A549 (cell line): ENCODE data around the gene TMEM87B. TPM values are rescaled to one million over a fixed set of nuclear protein-coding genes. Genes with fewer than 3 reads are reported as not detected.
A peak's percentile ranks its signal among the peaks of the same experiment; 100 is the strongest.
"Not testable (repeated sequence)": the region's sequence is repeated elsewhere in the genome, so short reads cannot be mapped to it uniquely, and the experiment has no call there.

Experiments used
- ATAC-seq, 2 experiments: fragments of 200-7000 bp in 1 of 2; fragments of >200 bp in 1 of 2; cut with Nextera tagmentation in 1 of 2; cut with Tn5 transposase in 1 of 2; 3 replicates each; pipeline versions ENCODE4 v1.8.0 to v1.9.1; 2018 to 2020; ENCODE audit warnings: mild to moderate bottlenecking in 1 of 2, moderate library complexity in 1 of 2
- CTCF ChIA-PET: fragments of 300-600 bp; sonication (Branson Sonifier 250); formaldehyde crosslinking; extraction: SDS; loops from one replicate; lab custom pipeline; 2021; ENCODE audit warnings: antibody characterized with exemption, inconsistent platforms; lab: Yijun Ruan, JAX
- POLR2A ChIA-PET: fragments of 350-600 bp; formaldehyde crosslinking; extraction: SDS; loops from one replicate; lab custom pipeline; 2021; ENCODE audit warnings: antibody characterized with exemption, inconsistent platforms; lab: Yijun Ruan, JAX
- DNase-seq, 2 experiments: peaks; one replicate each; pipeline versions ENCODE4 v3.0.0 to v3.0.0-alpha.2; 2011 to 2016; ENCODE audit warnings: low read depth in 1 of 2, low spot score in 1 of 2
- FAIRE-seq: peaks from 2 replicates; lab custom pipeline; 2011; peaks lifted over from hg19 to GRCh38; lab: Jason Lieb, UNC
- H3K27ac ChIP-seq, 2 experiments: fragments of >200 bp; sonication (Bioruptor Twin); formaldehyde crosslinking; 3 replicates each; pipeline ENCODE4 v1.5.1; 2016 to 2017
- H3K4me1 ChIP-seq: fragments of >200 bp; sonication (Bioruptor Twin); formaldehyde crosslinking; 3 replicates; pipeline ENCODE4 v1.6.1; 2016
- H3K4me2 ChIP-seq: fragments of >200 bp; sonication (Bioruptor Twin); formaldehyde crosslinking; 3 replicates; pipeline ENCODE4 v1.6.1; 2016
- H3K4me3 ChIP-seq: fragments of >200 bp; sonication (Bioruptor Twin); formaldehyde crosslinking; 3 replicates; pipeline ENCODE4 v1.5.1; 2016
- H3K9me3 ChIP-seq: fragments of >200 bp; sonication (Bioruptor Twin); formaldehyde crosslinking; 3 replicates; pipeline ENCODE4 v1.6.1; 2016
- CBX2 ChIP-seq: fragments of 200-600 bp; sonication (generic); IDR thresholded peaks from 2 replicates; pipeline ENCODE4 v1.6.1; 2016; ENCODE audit warnings: low read depth, mild to moderate bottlenecking, borderline replicate concordance
- CHD4 ChIP-seq: fragments of 200-600 bp; sonication (generic); IDR thresholded peaks from 2 replicates; pipeline ENCODE4 v1.6.1; 2016; ENCODE audit warnings: antibody characterized with exemption, mild to moderate bottlenecking, borderline replicate concordance
- EHMT2 ChIP-seq: fragments of 200-600 bp; sonication (generic); IDR thresholded peaks from 2 replicates; pipeline ENCODE4 v1.6.1; 2016; ENCODE audit warnings: antibody characterized with exemption, low read depth, mild to moderate bottlenecking, moderate library complexity
- FOSL2 ChIP-seq, 2 experiments: fragments of 450-650 bp in 1 of 2; fragments of >200 bp in 1 of 2; sonication (Bioruptor Twin) in 1 of 2; formaldehyde crosslinking; IDR thresholded peaks; 2 replicates each; pipeline versions ENCODE4 v1.5.0 to v1.6.1; 2016 to 2020; ENCODE audit warnings: mild to moderate bottlenecking in 1 of 2, moderate library complexity in 1 of 2
- HDAC2 ChIP-seq: fragments of 200-600 bp; sonication (generic); IDR thresholded peaks from 2 replicates; pipeline ENCODE4 v1.6.1; 2016
- HOXB13 ChIP-seq: fragments of 250-450 bp; sonication (Bioruptor Pico); IDR thresholded peaks from 2 replicates; pipeline ENCODE4 v1.5.0; 2020; ENCODE audit warnings: low read depth, mild to moderate bottlenecking, moderate library complexity
- KDM1A ChIP-seq: fragments of 200-600 bp; sonication (generic); IDR thresholded peaks from 2 replicates; pipeline ENCODE4 v1.6.1; 2016; ENCODE audit warnings: low read depth, mild to moderate bottlenecking
- KDM5A ChIP-seq: fragments of 200-600 bp; sonication (generic); IDR thresholded peaks from 2 replicates; pipeline ENCODE4 v1.6.1; 2016; ENCODE audit warnings: antibody characterized with exemption, mild to moderate bottlenecking
- NFE2L2 ChIP-seq: fragments of 150-350 bp; conservative IDR thresholded peaks from 2 replicates; pipeline ENCODE4 v1.6.1; 2014; ENCODE audit warnings: low read length
- NR3C1 ChIP-seq: fragments of >200 bp; sonication (Bioruptor Twin); formaldehyde crosslinking; IDR thresholded peaks from 3 replicates; pipeline ENCODE4 v1.6.1; 2017
- POLR2AphosphoS2 ChIP-seq: conservative IDR thresholded peaks from 2 replicates; pipeline ENCODE4 v1.6.1; 2012; ENCODE audit warnings: low read length, improper control_type of control experiment, inconsistent platforms
- RARB ChIP-seq: fragments of 250-450 bp; sonication (Bioruptor Pico); IDR thresholded peaks from 2 replicates; pipeline ENCODE4 v1.8.0; 2021; ENCODE audit warnings: mild to moderate bottlenecking, moderate library complexity
- SMC3 ChIP-seq: fragments of >200 bp; sonication (Bioruptor Twin); formaldehyde crosslinking; IDR thresholded peaks from 3 replicates; pipeline ENCODE4 v1.6.1; 2018; ENCODE audit warnings: inconsistent platforms
- TP53 ChIP-seq: fragments of 250-450 bp; sonication (Bioruptor Pico); IDR thresholded peaks from 2 replicates; pipeline ENCODE4 v1.5.0; 2021; ENCODE audit warnings: mild to moderate bottlenecking, moderate library complexity
- ZFP36 ChIP-seq: fragments of 450-650 bp; IDR thresholded peaks from 2 replicates; pipeline ENCODE4 v1.6.1; 2014; ENCODE audit warnings: borderline replicate concordance; ENCODE audit not compliant: partially characterized antibody
- ZSCAN20 ChIP-seq: fragments of 250-450 bp; sonication (Bioruptor Pico); IDR thresholded peaks from 2 replicates; pipeline ENCODE4 v1.8.0; 2022; ENCODE audit warnings: mild to moderate bottlenecking, moderate library complexity
- WGBS: methylation state at CpG from one replicate; pipeline ENCODE4 v1.1.6; 2017; ENCODE audit errors: missing lambda C conversion rate; 5-methylcytosine and 5-hydroxymethylcytosine counted together
- polyA plus RNA-seq, 4 experiments: library from polyadenylated mRNA; depleted of rRNA in 3 of 4; stranded (reverse); fragments of >200 nt; fragmentation: RNase III in 1 of 4; extraction: RNeasy Plus Mini Kit Qiagen cat#74134 plus additional on column Dnase treatment in 1 of 4; gene quantifications; 2 replicates in 3 of 4; 3 replicates in 1 of 4; pipeline ENCODE4 v1.2.3, GENCODE V29; 2011 to 2017
- TF ChIP-seq, protein P1 (sequence below): fragments of 250-450 bp; sonication (Bioruptor Pico); IDR thresholded peaks from 2 replicates; pipeline ENCODE4 v1.5.0; 2020; ENCODE audit warnings: low read depth, mild to moderate bottlenecking, moderate library complexity
- TF ChIP-seq, protein P2 (sequence below): IDR thresholded peaks from 2 replicates; pipeline ENCODE4 v1.6.1; 2012
- TF ChIP-seq, protein P3 (sequence below): IDR thresholded peaks from 2 replicates; pipeline ENCODE4 v1.6.1; 2012
- TF ChIP-seq, protein P4 (sequence below): fragments of 200-600 bp; sonication (generic); IDR thresholded peaks from 2 replicates; pipeline ENCODE4 v1.6.1; 2016; ENCODE audit warnings: antibody characterized with exemption, mild to moderate bottlenecking, moderate library complexity

Gene TMEM87B
- polyA plus RNA-seq, 2 of the 4 experiments (the other 2 are of a cell fraction), result 12.3 to 27.0 TPM

DNA sequence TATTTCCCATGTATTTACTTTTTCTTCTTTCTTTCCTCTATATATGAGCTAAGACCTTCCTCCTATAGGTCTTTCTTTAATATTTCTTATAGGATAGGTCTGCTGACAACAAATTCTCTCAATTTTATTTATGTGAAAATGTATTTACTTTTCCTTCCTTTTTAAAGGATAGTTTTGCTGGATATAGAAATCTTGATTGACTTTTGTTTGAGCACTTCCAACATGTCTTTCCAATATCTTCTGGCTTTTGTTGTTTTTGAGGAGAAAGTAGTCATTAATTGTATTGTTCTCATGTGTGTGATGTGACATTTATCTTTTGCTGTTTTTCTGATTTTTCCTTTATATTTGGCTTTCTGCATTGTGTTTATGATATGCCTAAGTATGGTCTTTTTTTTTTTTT, 54.2 kb downstream of the TMEM87B start:
- no peak for FAIRE-seq
- POLR2A ChIA-PET, result no interaction called here

DNA sequence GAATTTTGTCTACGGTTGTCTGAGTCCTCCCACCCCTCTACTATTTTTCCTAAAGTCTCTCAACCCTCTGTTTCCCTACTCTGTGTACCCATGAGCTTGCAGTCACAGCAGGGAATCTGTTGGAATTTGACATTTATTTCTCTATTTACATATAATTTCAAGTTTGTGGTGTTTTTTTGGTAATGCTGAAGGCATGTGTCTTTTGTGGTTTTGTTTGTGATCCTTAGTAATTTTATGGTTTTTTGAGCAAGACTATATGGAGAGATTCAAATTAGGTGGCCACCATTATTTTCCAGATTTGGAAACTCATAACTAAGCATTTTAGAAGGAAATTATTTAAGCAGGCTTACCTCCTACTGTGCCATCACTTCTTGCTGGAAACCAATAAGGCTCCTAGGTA, 55.9 kb downstream of the TMEM87B start:
- CTCF ChIA-PET, result interaction anchor here (1.6 to 2.9 kb wide), 2 partner anchors 11 to 223 kb away, joined by 3 to 9 read pairs; no protein-coding TSS in a partner anchor
- FAIRE-seq, result no peak

More for the DNA sequence above, 54.2 kb downstream of the TMEM87B start:
- no peak overlapping the region for H3K4me3 ChIP-seq
- no peaks in the 10 kb centered on the region for H3K4me1 ChIP-seq
- no peak overlapping the region for H3K4me2 ChIP-seq
- no peak overlapping the region for H3K27ac ChIP-seq
- CTCF ChIA-PET, result interaction anchor here (1.4 to 2.9 kb wide), 3 partner anchors 12 to 21 kb away, joined by 3 to 9 read pairs (median 4); no protein-coding TSS in a partner anchor
- DNase-seq (no peak), ATAC-seq (no peak)
- TF ChIP-seq, protein P1, sequence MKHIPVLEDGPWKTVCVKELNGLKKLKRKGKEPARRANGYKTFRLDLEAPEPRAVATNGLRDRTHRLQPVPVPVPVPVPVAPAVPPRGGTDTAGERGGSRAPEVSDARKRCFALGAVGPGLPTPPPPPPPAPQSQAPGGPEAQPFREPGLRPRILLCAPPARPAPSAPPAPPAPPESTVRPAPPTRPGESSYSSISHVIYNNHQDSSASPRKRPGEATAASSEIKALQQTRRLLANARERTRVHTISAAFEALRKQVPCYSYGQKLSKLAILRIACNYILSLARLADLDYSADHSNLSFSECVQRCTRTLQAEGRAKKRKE (CRISPR knock-in tag), result no peak
- peaks cover 29% of the 10 kb centered on the region for H3K9me3 ChIP-seq

DNA sequence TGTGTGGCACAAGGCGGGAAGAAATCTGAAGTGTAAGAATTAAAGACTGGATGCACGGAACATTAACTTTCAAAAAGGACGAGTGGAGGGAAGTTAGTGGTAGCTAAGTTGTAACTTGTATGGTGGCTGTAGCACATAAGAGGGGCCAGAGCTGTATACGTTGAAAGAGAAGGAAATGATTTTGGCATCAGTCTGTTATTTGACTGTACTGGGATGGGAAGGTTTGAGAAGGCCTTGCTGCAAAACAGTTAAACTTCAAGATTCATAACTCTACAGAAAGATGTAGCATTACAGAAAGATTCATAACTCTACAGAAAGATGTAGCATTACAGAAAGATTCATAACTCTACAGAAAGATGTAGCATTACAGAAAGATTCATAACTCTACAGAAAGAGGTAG, 58.3 kb downstream of the TMEM87B start:
- POLR2A ChIA-PET, FAIRE-seq, CTCF ChIA-PET, H3K4me2 ChIP-seq, H3K4me3 ChIP-seq, DNase-seq, H3K4me1 ChIP-seq, H3K27ac ChIP-seq, ATAC-seq: not testable (repeated sequence)
- 92% methylated on average over 4 of the region's 4 CpGs for WGBS
- H3K9me3 ChIP-seq, result peaks cover 29% of the 10 kb centered on the region

More for the DNA sequence above, 55.9 kb downstream of the TMEM87B start:
- Histone ChIP-seq H3K27ac (no peak overlapping the region), H3K4me2 (no peak overlapping the region), H3K4me1 (no peaks in the 10 kb centered on the region), H3K9me3 (peaks cover 29% of the 10 kb centered on the region), H3K4me3 (no peak overlapping the region)
- ATAC-seq (no peak), DNase-seq (no peak)
- POLR2A ChIA-PET, result interaction anchor here (0.6 kb wide), 1 partner anchor 370 kb away, joined by 3 read pairs; no protein-coding TSS in a partner anchor
- TF ChIP-seq HOXB13 (CRISPR knock-in tag) (no peak), SMC3 (no peak), NR3C1 (no peak), EHMT2 (no peak), POLR2AphosphoS2 (no peak), ZFP36 (no peak), ZSCAN20 (CRISPR knock-in tag) (no peak), KDM1A (no peak), CBX2 (no peak), CHD4 (no peak), NFE2L2 (no peak)
- TF ChIP-seq, protein P2, sequence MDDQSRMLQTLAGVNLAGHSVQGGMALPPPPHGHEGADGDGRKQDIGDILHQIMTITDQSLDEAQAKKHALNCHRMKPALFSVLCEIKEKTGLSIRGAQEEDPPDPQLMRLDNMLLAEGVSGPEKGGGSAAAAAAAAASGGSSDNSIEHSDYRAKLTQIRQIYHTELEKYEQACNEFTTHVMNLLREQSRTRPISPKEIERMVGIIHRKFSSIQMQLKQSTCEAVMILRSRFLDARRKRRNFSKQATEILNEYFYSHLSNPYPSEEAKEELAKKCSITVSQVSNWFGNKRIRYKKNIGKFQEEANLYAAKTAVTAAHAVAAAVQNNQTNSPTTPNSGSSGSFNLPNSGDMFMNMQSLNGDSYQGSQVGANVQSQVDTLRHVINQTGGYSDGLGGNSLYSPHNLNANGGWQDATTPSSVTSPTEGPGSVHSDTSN, result no peak
- TF ChIP-seq, protein P3, sequence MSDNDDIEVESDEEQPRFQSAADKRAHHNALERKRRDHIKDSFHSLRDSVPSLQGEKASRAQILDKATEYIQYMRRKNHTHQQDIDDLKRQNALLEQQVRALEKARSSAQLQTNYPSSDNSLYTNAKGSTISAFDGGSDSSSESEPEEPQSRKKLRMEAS, result no peak
- WGBS, result 90% methylated on average over 1 of the region's 1 CpG

DNA sequence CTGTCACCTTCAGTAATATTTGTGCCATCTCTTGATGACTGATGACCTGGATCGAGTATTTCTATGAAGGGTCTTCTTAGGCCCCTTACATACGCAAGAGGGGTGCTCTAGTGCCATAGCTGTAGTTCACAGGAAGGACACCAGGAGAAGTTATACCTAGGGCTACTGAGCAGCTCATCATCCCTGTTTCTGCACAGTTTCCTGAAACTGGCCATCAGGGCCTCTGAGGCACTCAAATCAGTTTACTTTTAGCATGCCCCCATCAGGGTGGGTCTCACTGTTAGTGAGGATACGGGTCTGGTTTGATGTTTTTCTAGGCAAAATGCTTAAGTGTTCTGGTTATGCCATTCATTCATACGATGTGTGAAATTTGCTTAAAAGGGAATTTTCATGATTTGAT, 63.1 kb downstream of the TMEM87B start:
- 91% methylated on average over 4 of the region's 4 CpGs for WGBS
- ChIA-PET CTCF (interaction anchor here (0.7 kb wide), 1 partner anchor 23 kb away, joined by 3 read pairs; no protein-coding TSS in a partner anchor), POLR2A (no interaction called here)
- Histone ChIP-seq H3K4me2 (no peak overlapping the region), H3K4me1 (no peaks in the 10 kb centered on the region), H3K4me3 (no peak overlapping the region), H3K9me3 (no peaks in the 10 kb centered on the region), H3K27ac (no peak overlapping the region)
- FAIRE-seq, result no peak
- peak in 1 of 2 experiments; percentile 16 for DNase-seq
- TF ChIP-seq EHMT2, result no peak
- TF ChIP-seq FOSL2 (IDR thresholded peaks at IDR 0.05), result no peak
- TF ChIP-seq FOSL2 (CRISPR knock-in tag; IDR thresholded peaks at IDR 0.05), result no peak
- no peak for TF ChIP-seq KDM5A
- no peak for TF ChIP-seq TP53 (CRISPR knock-in tag)
- TF ChIP-seq KDM1A, result no peak
- no peak for TF ChIP-seq HDAC2
- TF ChIP-seq RARB (CRISPR knock-in tag), result no peak
- TF ChIP-seq, protein P4, sequence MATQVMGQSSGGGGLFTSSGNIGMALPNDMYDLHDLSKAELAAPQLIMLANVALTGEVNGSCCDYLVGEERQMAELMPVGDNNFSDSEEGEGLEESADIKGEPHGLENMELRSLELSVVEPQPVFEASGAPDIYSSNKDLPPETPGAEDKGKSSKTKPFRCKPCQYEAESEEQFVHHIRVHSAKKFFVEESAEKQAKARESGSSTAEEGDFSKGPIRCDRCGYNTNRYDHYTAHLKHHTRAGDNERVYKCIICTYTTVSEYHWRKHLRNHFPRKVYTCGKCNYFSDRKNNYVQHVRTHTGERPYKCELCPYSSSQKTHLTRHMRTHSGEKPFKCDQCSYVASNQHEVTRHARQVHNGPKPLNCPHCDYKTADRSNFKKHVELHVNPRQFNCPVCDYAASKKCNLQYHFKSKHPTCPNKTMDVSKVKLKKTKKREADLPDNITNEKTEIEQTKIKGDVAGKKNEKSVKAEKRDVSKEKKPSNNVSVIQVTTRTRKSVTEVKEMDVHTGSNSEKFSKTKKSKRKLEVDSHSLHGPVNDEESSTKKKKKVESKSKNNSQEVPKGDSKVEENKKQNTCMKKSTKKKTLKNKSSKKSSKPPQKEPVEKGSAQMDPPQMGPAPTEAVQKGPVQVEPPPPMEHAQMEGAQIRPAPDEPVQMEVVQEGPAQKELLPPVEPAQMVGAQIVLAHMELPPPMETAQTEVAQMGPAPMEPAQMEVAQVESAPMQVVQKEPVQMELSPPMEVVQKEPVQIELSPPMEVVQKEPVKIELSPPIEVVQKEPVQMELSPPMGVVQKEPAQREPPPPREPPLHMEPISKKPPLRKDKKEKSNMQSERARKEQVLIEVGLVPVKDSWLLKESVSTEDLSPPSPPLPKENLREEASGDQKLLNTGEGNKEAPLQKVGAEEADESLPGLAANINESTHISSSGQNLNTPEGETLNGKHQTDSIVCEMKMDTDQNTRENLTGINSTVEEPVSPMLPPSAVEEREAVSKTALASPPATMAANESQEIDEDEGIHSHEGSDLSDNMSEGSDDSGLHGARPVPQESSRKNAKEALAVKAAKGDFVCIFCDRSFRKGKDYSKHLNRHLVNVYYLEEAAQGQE, result no peak
- peak; percentile 50 to 79; a peak in 4 of 6 replicates for ATAC-seq
